ENCODE data around the gene APBB2.

The APBB2 gene

GRCh38 chr4:40960941-40961340 is 253.4 kb downstream of the APBB2 start:
- no peak for DNase-seq

GRCh38 chr4:40957281-40957680 is 257.1 kb downstream of the APBB2 start:
- no peak for DNase-seq

- DNase-seq = no peak
Observed at GRCh38 chr4:40956721-40957255, 257.6 kb downstream of the APBB2 start.

DNA sequence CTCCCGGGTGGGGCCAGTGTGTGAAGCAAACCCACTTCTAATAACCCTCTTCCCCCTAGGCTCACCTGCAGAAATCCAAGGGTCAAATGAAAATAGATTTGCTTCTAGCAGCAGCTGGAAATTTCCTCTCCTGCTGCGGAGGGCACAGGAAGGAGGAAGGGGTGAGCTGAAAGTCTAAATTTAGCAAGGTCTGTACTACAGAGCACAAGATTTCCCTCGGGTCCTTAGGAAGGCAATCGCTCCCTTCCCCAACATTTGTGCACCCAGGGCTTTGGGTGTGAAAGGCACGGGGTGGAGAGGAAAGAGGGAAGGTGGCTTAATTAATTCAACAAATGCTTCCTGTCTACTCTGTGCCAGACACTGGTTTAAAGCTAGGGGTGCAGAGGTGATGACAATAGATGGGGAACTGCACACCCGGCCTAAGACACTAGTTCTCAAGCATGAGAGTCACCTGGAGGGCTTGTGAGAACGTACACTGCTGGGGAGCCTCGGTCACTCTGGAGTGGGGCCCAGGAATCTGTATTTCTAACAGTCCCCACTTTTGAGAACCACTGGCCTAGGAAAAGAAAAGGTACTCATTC is 260.2 kb downstream of the APBB2 start:
- no peak for DNase-seq

- DNase-seq = no peak
Observed at GRCh38 chr4:40953283-40954087, 260.9 kb downstream of the APBB2 start.

DNA sequence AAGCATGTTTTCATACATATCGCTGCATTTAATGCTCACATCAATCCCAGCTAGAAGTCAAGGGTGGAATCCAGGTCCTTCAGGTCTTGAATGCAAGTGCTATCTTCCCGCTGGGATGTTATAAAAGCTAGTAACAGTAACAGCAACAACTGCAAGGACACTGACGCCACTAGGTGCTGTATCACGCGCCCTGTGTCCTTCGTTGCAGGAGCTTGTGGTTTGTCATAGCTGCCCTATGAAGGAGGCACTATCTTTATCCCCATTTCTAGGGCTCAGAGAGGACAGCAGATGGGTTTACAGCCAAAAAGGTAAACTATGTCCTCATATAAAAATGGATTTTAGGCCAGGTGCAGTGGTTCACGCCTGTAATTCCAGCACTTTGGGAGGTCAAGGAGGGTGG is 261.7 kb downstream of the APBB2 start:
- no peak for DNase-seq

GRCh38 chr4:40952217-40952616 is 262.1 kb downstream of the APBB2 start:
- DNase-seq = no peak

DNA sequence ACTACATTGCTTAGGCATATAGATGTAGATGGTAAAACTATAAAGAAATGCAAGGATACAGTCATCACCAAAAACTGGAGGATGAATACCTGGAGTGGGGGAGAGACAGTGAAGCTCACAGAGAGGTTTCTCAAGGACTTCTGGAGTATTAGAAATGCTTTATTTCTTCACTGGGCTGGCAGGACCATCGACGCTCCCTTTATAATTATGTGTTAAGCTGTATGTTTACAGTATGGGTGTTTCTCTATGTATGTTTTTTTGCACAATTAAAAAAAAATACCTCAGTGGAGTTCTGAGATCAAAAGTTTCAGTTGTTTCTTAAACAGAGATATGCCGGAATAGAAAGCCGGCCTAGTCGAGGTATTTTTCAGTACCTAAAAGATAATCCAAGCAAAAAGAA is 263.3 kb downstream of the APBB2 start:
- DNase-seq = no peak

- no peak for DNase-seq
Observed at GRCh38 chr4:40949358-40950100, 264.8 kb downstream of the APBB2 start.

GRCh38 chr4:40948014-40948413 is 266.3 kb downstream of the APBB2 start:
- no peak for DNase-seq

DNA sequence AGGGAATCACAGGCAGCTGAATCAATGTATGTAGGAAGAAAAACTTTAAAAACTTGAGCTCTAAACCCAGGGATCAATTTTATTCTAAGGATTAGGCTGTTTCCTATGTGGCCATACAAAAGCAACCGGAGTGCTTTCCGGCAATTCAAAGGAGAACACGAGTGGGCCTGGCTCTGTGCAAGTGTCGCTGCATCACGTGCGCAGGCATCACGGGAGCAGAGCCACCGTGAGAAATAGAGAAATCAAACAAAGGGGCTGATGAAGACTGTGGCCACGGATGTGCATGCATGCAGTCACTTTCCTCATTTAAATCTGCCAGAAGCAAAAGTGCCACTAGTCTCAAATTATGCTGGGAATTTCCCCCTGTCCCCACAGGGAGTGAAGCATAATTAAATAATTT is 267.7 kb downstream of the APBB2 start:
- no peak for DNase-seq

DNA sequence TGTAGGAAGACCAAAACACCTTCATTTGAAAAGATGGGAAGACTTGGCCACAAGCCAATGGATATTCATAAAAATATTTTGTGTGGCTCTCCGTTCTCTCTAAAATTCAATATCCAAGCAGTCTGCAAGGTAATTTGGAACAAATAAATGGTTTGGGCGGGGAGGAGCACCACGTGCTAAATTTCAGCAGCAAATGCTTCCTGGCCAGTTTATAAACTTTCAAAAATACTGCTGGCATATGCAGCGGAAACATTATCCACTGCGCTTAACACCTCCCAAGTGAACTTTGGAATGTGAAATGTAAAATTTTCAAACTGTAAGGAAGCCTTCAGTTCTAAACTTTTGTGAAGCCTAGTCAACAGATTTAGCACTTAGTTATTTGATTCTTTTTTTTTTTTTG is 273.6 kb downstream of the APBB2 start:
- no peak for DNase-seq

GRCh38 chr4:40940317-40940741 is 274.0 kb downstream of the APBB2 start:
- no peak for DNase-seq

DNA sequence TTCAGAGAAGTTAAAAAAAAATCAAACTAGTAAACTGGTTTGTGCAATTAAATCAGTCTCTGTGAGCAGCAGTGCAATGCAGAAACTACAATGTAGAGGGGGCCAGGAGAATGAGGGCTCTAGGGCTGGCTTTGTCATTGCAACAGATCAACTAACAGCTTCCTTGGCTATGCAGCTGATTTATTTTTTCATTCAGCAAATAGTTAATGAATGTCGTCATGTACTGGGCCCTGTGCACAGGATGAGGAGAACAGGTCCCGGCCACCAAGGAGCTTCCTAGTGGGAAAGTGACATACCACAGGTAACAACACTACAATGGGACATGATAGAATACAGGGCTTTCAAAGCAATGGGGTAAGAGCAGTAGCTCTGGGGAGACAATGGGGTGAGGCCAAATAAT is 274.5 kb downstream of the APBB2 start:
- DNase-seq = no peak

DNA sequence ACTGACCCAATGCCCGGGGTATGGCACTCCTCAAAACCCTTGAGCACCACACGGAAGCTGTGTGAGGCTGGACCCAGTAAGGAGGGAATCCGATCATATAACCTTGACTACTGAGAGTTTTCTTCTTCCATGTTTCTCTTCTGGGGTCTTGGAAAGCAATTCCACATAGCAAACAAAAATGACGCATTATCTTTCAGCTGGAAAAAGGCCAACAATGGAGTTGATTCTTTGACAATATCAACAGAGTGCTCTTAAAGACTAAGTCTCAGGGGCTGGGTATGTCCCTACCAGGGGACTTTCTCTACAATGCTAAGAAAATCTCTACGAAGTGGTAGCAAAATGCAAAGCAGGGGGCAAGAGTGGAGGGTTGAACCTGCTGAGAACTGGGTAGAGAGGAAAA is 276.0 kb downstream of the APBB2 start:
- no peak for DNase-seq

DNA sequence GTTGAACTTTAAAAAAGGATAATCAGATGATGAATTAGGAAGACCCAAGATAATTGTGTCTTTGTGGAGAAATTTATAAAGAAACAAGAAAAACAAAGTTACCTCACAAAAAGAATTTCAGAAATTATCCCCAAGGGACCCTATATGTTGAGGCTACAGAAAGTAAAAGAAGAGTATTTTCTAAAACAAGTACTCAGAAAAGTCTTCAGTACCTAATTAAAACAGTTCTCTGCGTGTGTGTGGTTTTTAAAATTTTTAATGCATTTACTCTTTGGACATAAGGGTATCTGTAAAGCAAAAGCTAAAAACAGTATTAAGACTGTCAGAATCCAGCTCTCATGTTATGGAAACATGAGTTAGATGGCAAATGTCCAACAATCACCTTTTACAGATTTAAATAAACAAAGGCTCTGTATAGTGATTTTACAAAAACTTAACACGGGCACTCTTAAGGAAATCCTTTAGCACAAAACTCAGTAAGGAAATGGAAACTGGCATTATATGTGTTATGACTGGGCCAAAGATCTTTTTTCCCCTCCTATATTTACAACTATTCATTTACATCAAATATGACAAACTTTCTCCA is 277.1 kb downstream of the APBB2 start:
- no peak for DNase-seq

GRCh38 chr4:40934676-40935075 is 279.7 kb downstream of the APBB2 start:
- no peak for DNase-seq

GRCh38 chr4:40933272-40934053 is 280.9 kb downstream of the APBB2 start:
- no peak for DNase-seq

GRCh38 chr4:40931841-40932240 is 282.5 kb downstream of the APBB2 start:
- DNase-seq = no peak

DNA sequence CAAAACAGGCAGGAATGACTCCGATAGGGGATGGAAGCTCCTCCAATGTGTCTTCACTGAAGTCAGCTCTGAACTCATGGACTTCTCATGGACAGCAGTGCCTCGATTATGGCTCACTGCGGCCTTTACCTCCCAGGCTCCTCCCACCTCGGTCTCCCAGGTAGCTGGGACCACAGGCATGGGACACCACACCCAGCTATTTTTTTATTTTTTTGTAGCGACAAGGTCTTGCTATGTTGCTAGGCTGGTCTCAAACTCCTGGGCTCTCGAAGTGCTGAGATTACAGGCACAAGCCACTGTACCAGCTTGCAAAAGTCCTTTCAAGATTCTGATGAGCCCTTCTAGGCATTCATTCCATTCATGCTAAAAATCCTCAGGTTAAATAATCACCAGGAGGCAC is 283.1 kb downstream of the APBB2 start:
- no peak for DNase-seq

DNA sequence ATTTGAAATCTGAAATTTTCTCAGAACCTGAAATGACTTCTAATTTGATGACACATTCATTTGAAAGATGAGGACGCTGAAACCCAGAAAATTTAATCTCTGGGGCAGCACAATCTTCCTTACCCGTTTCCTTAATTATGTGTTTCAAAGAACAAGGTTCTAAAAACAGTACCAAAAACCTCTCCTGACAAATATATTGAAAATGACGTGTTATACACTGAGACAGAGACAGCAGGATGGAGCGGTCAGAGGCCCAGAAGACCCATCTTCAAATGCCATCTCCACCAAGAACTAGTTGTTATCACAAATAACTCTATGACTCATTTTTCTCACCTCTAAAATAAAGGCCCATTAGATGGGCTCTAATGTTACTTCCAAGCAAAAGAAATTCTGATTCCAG is 287.3 kb downstream of the APBB2 start:
- no peak for DNase-seq

- DNase-seq = no peak
Observed at GRCh38 chr4:40924793-40925117, 289.6 kb downstream of the APBB2 start.

Measured in amniotic stem cell (primary cell).